SK-N-SH (cell line): Measurements from ENCODE around the gene STK40. TPM values are rescaled to one million over a fixed set of nuclear protein-coding genes. Genes with fewer than 3 reads are reported as not detected.

ENCODE experiments used
- CTCF ChIA-PET: fragments of 300-600, 350-600 bp; formaldehyde crosslinking; extraction: SDS; loops from one replicate; lab custom pipeline; 2021; lab: Yijun Ruan, JAX
- POLR2A ChIA-PET: fragments of 350-600 bp; sonication (Branson Sonifier 250); formaldehyde crosslinking; extraction: SDS; loops from one replicate; lab custom pipeline; 2020; ENCODE audit warnings: antibody characterized with exemption, inconsistent platforms; lab: Yijun Ruan, JAX
- DNase-seq: peaks from one replicate; pipeline ENCODE4 v3.0.0; 2012
- H2AFZ ChIP-seq: fragments of 200-600 bp; sonication (generic); 2 replicates; pipeline ENCODE4 v1.8.1; 2016; ENCODE audit warnings: antibody characterized with exemption, mild to moderate bottlenecking, low read depth
- H3F3A ChIP-seq: fragments of 200-600 bp; sonication (generic); replicated peaks from 2 replicates; pipeline ENCODE3; 2016; ENCODE audit warnings: antibody characterized with exemption, mild to moderate bottlenecking; ENCODE audit not compliant: insufficient read depth
- H3K27ac ChIP-seq, 2 experiments: fragments of 200-500 bp in 1 of 2; fragments of 200-600 bp in 1 of 2; sonication (Bioruptor generic) in 1 of 2; sonication (generic), shearing (Covaris generic) in 1 of 2; 2 replicates each; pipeline versions ENCODE4 v1.5.1 to v1.6.1; 2014 to 2016; ENCODE audit warnings: low read depth in 2 of 2, inconsistent platforms in 1 of 2, low read length in 1 of 2, mild to moderate bottlenecking in 1 of 2, mixed read lengths in 1 of 2
- H3K27me3 ChIP-seq: fragments of 200-600 bp; sonication (generic), shearing (Covaris generic); 2 replicates; pipeline ENCODE4 v1.6.1; 2016; ENCODE audit warnings: mixed run types; ENCODE audit not compliant: insufficient read depth
- H3K36me3 ChIP-seq, 2 experiments: fragments of 200-500 bp in 1 of 2; fragments of 200-600 bp in 1 of 2; sonication (Bioruptor generic) in 1 of 2; sonication (generic) in 1 of 2; replicated peaks in 1 of 2; 2 replicates each; pipeline versions ENCODE3 to v1.5.1; 2014 to 2016; ENCODE audit warnings: low read length in 1 of 2, mild to moderate bottlenecking in 1 of 2; ENCODE audit not compliant: insufficient read depth in 2 of 2, control insufficient read depth in 1 of 2
- H3K4me1 ChIP-seq, 2 experiments: fragments of 200-500 bp in 1 of 2; fragments of 200-600 bp in 1 of 2; sonication (Bioruptor generic) in 1 of 2; sonication (generic), shearing (Covaris generic) in 1 of 2; 2 replicates each; pipeline versions ENCODE4 v1.5.1 to v1.6.1; 2014 to 2016; ENCODE audit warnings: low read depth in 1 of 2, low read length in 1 of 2, mixed run types in 1 of 2; ENCODE audit not compliant: insufficient read depth in 2 of 2, control insufficient read depth in 1 of 2
- H3K4me2 ChIP-seq: fragments of 200-600 bp; sonication (generic), shearing (Covaris generic); 2 replicates; pipeline ENCODE4 v1.6.1; 2017; ENCODE audit warnings: mixed run types
- H3K4me3 ChIP-seq, 2 experiments: fragments of 200-500 bp in 1 of 2; fragments of 200-600 bp in 1 of 2; sonication (Bioruptor generic) in 1 of 2; sonication (generic), shearing (Covaris generic) in 1 of 2; 2 replicates each; pipeline versions ENCODE4 v1.5.1 to v1.8.1; 2014 to 2016; ENCODE audit warnings: low read depth in 2 of 2, inconsistent platforms in 1 of 2, low read length in 1 of 2, mild to moderate bottlenecking in 1 of 2, mixed read lengths in 1 of 2, moderate library complexity in 1 of 2
- H3K79me2 ChIP-seq: fragments of 200-600 bp; sonication (generic); 2 replicates; pipeline ENCODE4 v1.8.1; 2017; ENCODE audit warnings: mild to moderate bottlenecking; ENCODE audit not compliant: insufficient read depth
- H3K9ac ChIP-seq: fragments of 200-600 bp; sonication (generic); 2 replicates; pipeline ENCODE4 v1.6.1; 2017; ENCODE audit warnings: mixed run types
- H3K9me2 ChIP-seq: fragments of 200-600 bp; sonication (generic); 2 replicates; pipeline ENCODE4 v1.6.1; 2017; ENCODE audit warnings: mixed run types
- H3K9me3 ChIP-seq: fragments of 200-600 bp; sonication (generic); 2 replicates; pipeline ENCODE4 v1.6.1; 2017; ENCODE audit warnings: mixed run types, mild to moderate bottlenecking, moderate library complexity
- H4K20me1 ChIP-seq: fragments of 200-600 bp; sonication (generic); 2 replicates; pipeline ENCODE4 v1.6.1; 2017; ENCODE audit warnings: mild to moderate bottlenecking, mixed run types; ENCODE audit not compliant: insufficient read depth
- CHD2 ChIP-seq: fragments of 150-350 bp; IDR thresholded peaks from 2 replicates; pipeline ENCODE4 v1.6.1; 2018; ENCODE audit warnings: low read length; ENCODE audit not compliant: partially characterized antibody
- ELF1 ChIP-seq: IDR thresholded peaks from 2 replicates; pipeline ENCODE4 v1.4.0; 2012
- GABPA ChIP-seq: IDR thresholded peaks from 2 replicates; pipeline ENCODE4 v1.4.0; 2012; ENCODE audit warnings: low read depth, mild to moderate bottlenecking
- NFIC ChIP-seq: IDR thresholded peaks from 2 replicates; pipeline ENCODE4 v1.4.0; 2012; ENCODE audit warnings: borderline replicate concordance
- NRF1 ChIP-seq: IDR thresholded peaks from 2 replicates; pipeline ENCODE4 v1.6.1; 2012; ENCODE audit warnings: low read depth, mild to moderate bottlenecking, low read length
- PBX3 ChIP-seq: IDR thresholded peaks from 2 replicates; pipeline ENCODE4; 2012
- REST ChIP-seq: IDR thresholded peaks from 2 replicates; pipeline ENCODE4 v1.6.1; 2012; ENCODE audit warnings: mild to moderate bottlenecking, low read depth, low read length, moderate library complexity
- TAF1 ChIP-seq: IDR thresholded peaks from 2 replicates; pipeline ENCODE4 v1.6.1; 2012; ENCODE audit warnings: low read depth, mild to moderate bottlenecking, low read length, moderate library complexity, borderline replicate concordance
- TCF12 ChIP-seq: IDR thresholded peaks from 2 replicates; pipeline ENCODE4 v1.4.0; 2012
- TEAD4 ChIP-seq: IDR thresholded peaks from 2 replicates; pipeline ENCODE4 v1.4.0; 2012; ENCODE audit warnings: mild to moderate bottlenecking, borderline replicate concordance; ENCODE audit not compliant: insufficient read depth
- USF1 ChIP-seq: IDR thresholded peaks from 2 replicates; pipeline ENCODE4 v1.4.0; 2012; ENCODE audit warnings: low read depth, borderline replicate concordance
- YY1 ChIP-seq: IDR thresholded peaks from 2 replicates; pipeline ENCODE4 v1.4.0; 2012; ENCODE audit warnings: low read depth, mild to moderate bottlenecking
- WGBS: methylation state at CpG from one replicate; pipeline ENCODE4 v1.1.6; 2017; ENCODE audit warnings: low lambda C conversion rate; 5-methylcytosine and 5-hydroxymethylcytosine counted together
- polyA plus RNA-seq, 3 experiments: library from polyadenylated mRNA; depleted of rRNA; stranded (reverse); fragments of >200 nt; gene quantifications; 2 replicates each; pipeline ENCODE4 v1.2.3, GENCODE V29; 2012
- TF ChIP-seq, protein P1 (sequence below): IDR thresholded peaks from 2 replicates; pipeline ENCODE4 v1.4.0; 2012; ENCODE audit warnings: low read depth
- TF ChIP-seq, protein P2 (sequence below): fragments of 200-600 bp; sonication (generic); IDR thresholded peaks from 2 replicates; pipeline ENCODE4 v1.6.1; 2017; ENCODE audit warnings: antibody characterized with exemption, mild to moderate bottlenecking, moderate library complexity
- TF ChIP-seq, protein P3 (sequence below): fragments of 150-350 bp; IDR thresholded peaks from 2 replicates; pipeline ENCODE4 v1.6.1; 2017; ENCODE audit warnings: antibody characterized with exemption, low read length, low read depth, borderline replicate concordance

The STK40 gene
- polyA plus RNA-seq, 1 of the 3 experiments (the other 2 are of a cell fraction), result 43.3 TPM

DNA sequence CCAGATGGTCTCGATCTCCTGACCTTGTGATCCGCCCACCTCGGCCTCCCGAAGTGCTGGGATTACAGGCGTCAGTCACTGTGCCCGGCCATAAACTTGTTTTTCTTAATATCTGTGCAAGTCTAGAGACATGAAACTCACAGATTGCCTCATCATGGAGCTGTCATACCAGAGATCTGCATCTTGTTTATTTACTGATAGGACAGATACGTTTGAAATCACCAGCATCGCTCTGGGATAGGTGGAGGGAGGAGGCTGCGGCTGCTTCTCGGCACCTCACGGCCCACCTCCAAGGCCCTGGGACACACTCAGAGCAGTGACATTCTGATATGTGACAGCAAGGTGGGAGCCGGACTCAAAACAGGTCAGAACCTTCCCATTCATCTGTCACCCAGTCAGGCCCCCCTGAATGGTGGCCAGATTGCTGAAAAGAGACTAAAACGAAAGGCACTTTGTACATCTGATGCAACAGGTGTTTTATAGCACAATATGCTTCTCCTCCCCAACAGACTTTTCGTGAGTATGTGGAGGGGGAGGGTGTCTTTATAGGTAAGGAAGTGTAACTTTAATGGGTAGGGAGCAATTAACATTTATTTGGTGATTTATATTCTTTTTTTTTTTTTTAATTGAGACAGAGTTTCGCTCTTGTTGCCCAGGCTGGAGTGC lies 30.1 kb upstream of the STK40 start:
- CTCF ChIA-PET, result interaction anchor here (0.6 kb wide), 1 partner anchor 49 kb away, joined by 3 read pairs; no protein-coding TSS in a partner anchor
- Histone ChIP-seq H2AFZ (no peak overlapping the region), H3F3A (peaks cover 4% of the 10 kb centered on the region), H3K36me3 (no peaks in the 10 kb centered on the region), H3K4me3 (no peak overlapping the region), H3K9me2 (no peaks in the 10 kb centered on the region), H3K27ac (no peak overlapping the region), H3K9me3 (no peaks in the 10 kb centered on the region), H3K27me3 (no peaks in the 10 kb centered on the region), H4K20me1 (no peaks in the 10 kb centered on the region), H3K4me1 (peaks cover 0 to 5% of the 10 kb centered on the region in 2 experiments; a peak in 1 of 4 replicates), H3K9ac (no peak overlapping the region), H3K4me2 (no peak overlapping the region), H3K79me2 (no peaks in the 10 kb centered on the region)
- WGBS, result 96% methylated on average over 15 of the region's 15 CpGs
- DNase-seq, result no peak
- POLR2A ChIA-PET, result no interaction called here
- no peak for TF ChIP-seq CHD2
- TF ChIP-seq GABPA, result no peak
- no peak for TF ChIP-seq TCF12
- TF ChIP-seq, protein P1, sequence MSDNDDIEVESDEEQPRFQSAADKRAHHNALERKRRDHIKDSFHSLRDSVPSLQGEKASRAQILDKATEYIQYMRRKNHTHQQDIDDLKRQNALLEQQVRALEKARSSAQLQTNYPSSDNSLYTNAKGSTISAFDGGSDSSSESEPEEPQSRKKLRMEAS, result no peak
- TF ChIP-seq TEAD4, result no peak
- no peak for TF ChIP-seq NFIC
- TF ChIP-seq PBX3, result no peak

- H3K4me2 ChIP-seq, result no peak overlapping the region
- TF ChIP-seq REST, result no peak
- no peak for TF ChIP-seq NRF1
- TF ChIP-seq, protein P2, sequence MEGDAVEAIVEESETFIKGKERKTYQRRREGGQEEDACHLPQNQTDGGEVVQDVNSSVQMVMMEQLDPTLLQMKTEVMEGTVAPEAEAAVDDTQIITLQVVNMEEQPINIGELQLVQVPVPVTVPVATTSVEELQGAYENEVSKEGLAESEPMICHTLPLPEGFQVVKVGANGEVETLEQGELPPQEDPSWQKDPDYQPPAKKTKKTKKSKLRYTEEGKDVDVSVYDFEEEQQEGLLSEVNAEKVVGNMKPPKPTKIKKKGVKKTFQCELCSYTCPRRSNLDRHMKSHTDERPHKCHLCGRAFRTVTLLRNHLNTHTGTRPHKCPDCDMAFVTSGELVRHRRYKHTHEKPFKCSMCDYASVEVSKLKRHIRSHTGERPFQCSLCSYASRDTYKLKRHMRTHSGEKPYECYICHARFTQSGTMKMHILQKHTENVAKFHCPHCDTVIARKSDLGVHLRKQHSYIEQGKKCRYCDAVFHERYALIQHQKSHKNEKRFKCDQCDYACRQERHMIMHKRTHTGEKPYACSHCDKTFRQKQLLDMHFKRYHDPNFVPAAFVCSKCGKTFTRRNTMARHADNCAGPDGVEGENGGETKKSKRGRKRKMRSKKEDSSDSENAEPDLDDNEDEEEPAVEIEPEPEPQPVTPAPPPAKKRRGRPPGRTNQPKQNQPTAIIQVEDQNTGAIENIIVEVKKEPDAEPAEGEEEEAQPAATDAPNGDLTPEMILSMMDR, result no peak
- TF ChIP-seq, protein P3, sequence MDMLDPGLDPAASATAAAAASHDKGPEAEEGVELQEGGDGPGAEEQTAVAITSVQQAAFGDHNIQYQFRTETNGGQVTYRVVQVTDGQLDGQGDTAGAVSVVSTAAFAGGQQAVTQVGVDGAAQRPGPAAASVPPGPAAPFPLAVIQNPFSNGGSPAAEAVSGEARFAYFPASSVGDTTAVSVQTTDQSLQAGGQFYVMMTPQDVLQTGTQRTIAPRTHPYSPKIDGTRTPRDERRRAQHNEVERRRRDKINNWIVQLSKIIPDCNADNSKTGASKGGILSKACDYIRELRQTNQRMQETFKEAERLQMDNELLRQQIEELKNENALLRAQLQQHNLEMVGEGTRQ, result no peak
- no peak for TF ChIP-seq USF1
- no peak for TF ChIP-seq ELF1
- TF ChIP-seq NFIC, result no peak
- TF ChIP-seq TAF1, result no peak
- TF ChIP-seq GABPA, result no peak
- TF ChIP-seq YY1, result no peak
- TF ChIP-seq TEAD4, result no peak
- no peaks in the 10 kb centered on the region for H4K20me1 ChIP-seq
- H3K9me2 ChIP-seq, result no peaks in the 10 kb centered on the region
- H3K36me3 ChIP-seq, result no peaks in the 10 kb centered on the region
- no peaks in the 10 kb centered on the region for H3K9me3 ChIP-seq
- H3K4me1 ChIP-seq, result no peaks in the 10 kb centered on the region
- no peaks in the 10 kb centered on the region for H3F3A ChIP-seq
- DNase-seq, result no peak
- H3K4me3 ChIP-seq, result no peak overlapping the region
- no peaks in the 10 kb centered on the region for H3K27me3 ChIP-seq
- H3K9ac ChIP-seq, result no peak overlapping the region
- CTCF ChIA-PET, result interaction anchor here (1.6 kb wide), 1 partner anchor 72 kb away, joined by 6 read pairs; no protein-coding TSS in a partner anchor
- POLR2A ChIA-PET, result no interaction called here
- no peak overlapping the region for H2AFZ ChIP-seq
- no peaks in the 10 kb centered on the region for H3K79me2 ChIP-seq
- no peak overlapping the region for H3K27ac ChIP-seq
- 82% methylated on average over 4 of the region's 4 CpGs for WGBS
These were observed 28.7 kb upstream of the STK40 start for GRCh38 chr1:36414384-36414783.
